Measurements from ENCODE around the gene EYA4.

Gene EYA4

GRCh38 chr6:133242637-133243585, 1.8 kb downstream of the EYA4 start:
- FAIRE-seq (no peak), DNase-seq (ENCODE audit: insufficient read length, low spot score) (no peak)

GRCh38 chr6:133243723-133244305, 2.7 kb downstream of the EYA4 start:
- DNase-seq (ENCODE audit: insufficient read length, low spot score) (no peak), FAIRE-seq (no peak)

GRCh38 chr6:133244519-133244918, 3.4 kb downstream of the EYA4 start:
- DNase-seq (ENCODE audit: insufficient read length, low spot score) (no peak), FAIRE-seq (no peak)

- FAIRE-seq, result no peak
- no peak for DNase-seq (ENCODE audit: insufficient read length, low spot score)
These were observed 3.9 kb downstream of the EYA4 start for GRCh38 chr6:133245007-133245406.

- DNase-seq (ENCODE audit: insufficient read length, low spot score) (no peak), FAIRE-seq (no peak)
These were observed 4.3 kb downstream of the EYA4 start for GRCh38 chr6:133245422-133245903.

- FAIRE-seq, result no peak
- DNase-seq (ENCODE audit: insufficient read length, low spot score), result no peak
These were observed 6.4 kb downstream of the EYA4 start for GRCh38 chr6:133247581-133247980.

- no peak for DNase-seq (ENCODE audit: insufficient read length, low spot score)
- no peak for FAIRE-seq
These were observed 7.3 kb downstream of the EYA4 start for GRCh38 chr6:133248241-133249001.

GRCh38 chr6:133251688-133252087, 10.5 kb downstream of the EYA4 start:
- no peak for FAIRE-seq
- DNase-seq (ENCODE audit: insufficient read length, low spot score), result no peak

GRCh38 chr6:133254552-133255228, 13.5 kb downstream of the EYA4 start:
- DNase-seq (ENCODE audit: insufficient read length, low spot score), result no peak
- no peak for FAIRE-seq

GRCh38 chr6:133257545-133258105, 16.5 kb downstream of the EYA4 start:
- FAIRE-seq, result no peak

GRCh38 chr6:133259561-133259960, 18.4 kb downstream of the EYA4 start:
- no peak for DNase-seq (ENCODE audit: insufficient read length, low spot score)

More at GRCh38 chr6:133257545-133258105, 16.5 kb downstream of the EYA4 start:
- DNase-seq (ENCODE audit: insufficient read length, low spot score), result no peak

GRCh38 chr6:133262804-133263203, 21.6 kb downstream of the EYA4 start:
- FAIRE-seq, result no peak
- no peak for DNase-seq (ENCODE audit: insufficient read length, low spot score)

More at GRCh38 chr6:133259561-133259960, 18.4 kb downstream of the EYA4 start:
- FAIRE-seq, result no peak

GRCh38 chr6:133265066-133265465, 23.9 kb downstream of the EYA4 start:
- DNase-seq (ENCODE audit: insufficient read length, low spot score) (no peak), FAIRE-seq (no peak)

- DNase-seq (ENCODE audit: insufficient read length, low spot score), result no peak
- no peak for FAIRE-seq
These were observed 25.0 kb downstream of the EYA4 start for GRCh38 chr6:133266186-133266585.

- DNase-seq (ENCODE audit: insufficient read length, low spot score) (no peak), FAIRE-seq (no peak)
These were observed 27.5 kb downstream of the EYA4 start for GRCh38 chr6:133268621-133269020.

GRCh38 chr6:133274813-133275212, 33.7 kb downstream of the EYA4 start:
- no peak for FAIRE-seq
- DNase-seq (ENCODE audit: insufficient read length, low spot score), result no peak

GRCh38 chr6:133275213-133275612, 34.1 kb downstream of the EYA4 start:
- FAIRE-seq, result no peak
- DNase-seq (ENCODE audit: insufficient read length, low spot score), result no peak

- no peak for DNase-seq (ENCODE audit: insufficient read length, low spot score)
- FAIRE-seq, result no peak
These were observed 36.2 kb downstream of the EYA4 start for GRCh38 chr6:133277228-133277899.

GRCh38 chr6:133277900-133278545, 36.9 kb downstream of the EYA4 start:
- FAIRE-seq (peak; percentile 9), DNase-seq (ENCODE audit: insufficient read length, low spot score) (no peak)
